Measurements from ENCODE around the gene BTRC.

Gene BTRC

DNA sequence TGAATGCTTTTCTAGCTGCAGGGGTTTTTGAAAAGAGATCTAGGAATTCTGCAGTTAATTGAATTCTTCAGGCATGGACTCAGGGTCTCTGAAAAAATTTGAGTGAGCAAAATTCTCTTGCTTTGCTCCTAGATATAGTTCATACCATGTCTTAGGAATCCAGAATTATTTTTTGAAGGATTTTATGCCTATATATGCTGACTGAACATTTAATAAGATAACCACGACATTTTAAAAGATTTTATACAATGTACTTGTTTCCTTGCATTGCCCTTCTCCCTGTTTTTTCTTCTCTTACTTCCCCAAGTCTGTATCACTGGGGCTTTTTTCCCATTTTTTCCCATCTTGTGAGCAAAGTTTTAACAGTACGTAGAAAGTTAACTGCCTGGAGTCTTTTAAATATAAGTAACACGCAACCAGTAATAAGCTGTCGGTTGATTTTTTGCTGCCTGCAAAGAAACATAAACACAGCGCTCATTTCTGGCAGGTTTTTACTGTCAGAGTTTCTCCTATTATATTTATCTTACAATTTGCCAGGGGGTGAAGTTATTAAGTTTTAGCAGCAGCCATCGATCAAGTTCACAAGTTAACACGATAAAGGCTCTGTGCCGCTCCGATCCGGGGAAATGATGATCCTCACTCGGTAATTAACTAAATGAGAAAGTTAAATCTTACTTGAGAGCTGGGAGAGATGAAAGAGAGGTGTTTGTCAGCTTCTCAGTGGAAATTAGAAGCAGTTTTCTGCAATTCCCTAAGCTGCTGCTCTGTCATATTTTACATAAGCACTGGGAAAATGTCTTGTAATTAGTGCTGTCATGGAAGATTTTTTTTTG lies 153.1 kb downstream of the BTRC start:
- no peak for TF ChIP-seq POLR2A (IDR thresholded peaks at IDR 0.05; ENCODE audit: low read length)
- no peak for TF ChIP-seq GATA1 (IDR thresholded peaks at IDR 0.05; ENCODE audit: low read depth, low read length)
- no peak for DNase-seq

DNA sequence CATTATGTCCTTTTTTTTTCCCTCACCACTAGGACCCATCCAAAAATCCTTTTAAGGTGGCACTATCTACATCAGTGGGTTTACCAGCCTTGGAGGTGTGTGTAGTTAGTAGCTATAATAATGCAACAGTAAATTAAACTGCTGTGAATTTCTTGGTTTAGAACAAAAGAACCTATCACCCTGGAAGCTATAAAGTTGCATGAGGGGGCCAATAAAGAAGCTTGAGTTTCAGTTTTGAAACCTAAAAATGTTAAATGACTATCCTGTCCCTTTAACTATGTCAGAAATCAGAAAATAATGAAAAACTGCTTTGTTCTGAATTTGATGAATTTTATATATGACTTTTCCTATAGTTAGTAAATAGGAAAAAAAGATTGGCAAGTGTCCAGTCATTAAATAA lies 153.9 kb downstream of the BTRC start:
- no peak for DNase-seq
- TF ChIP-seq POLR2A (IDR thresholded peaks at IDR 0.05; ENCODE audit: low read length) (no peak), GATA1 (IDR thresholded peaks at IDR 0.05; ENCODE audit: low read depth, low read length) (no peak)

DNA sequence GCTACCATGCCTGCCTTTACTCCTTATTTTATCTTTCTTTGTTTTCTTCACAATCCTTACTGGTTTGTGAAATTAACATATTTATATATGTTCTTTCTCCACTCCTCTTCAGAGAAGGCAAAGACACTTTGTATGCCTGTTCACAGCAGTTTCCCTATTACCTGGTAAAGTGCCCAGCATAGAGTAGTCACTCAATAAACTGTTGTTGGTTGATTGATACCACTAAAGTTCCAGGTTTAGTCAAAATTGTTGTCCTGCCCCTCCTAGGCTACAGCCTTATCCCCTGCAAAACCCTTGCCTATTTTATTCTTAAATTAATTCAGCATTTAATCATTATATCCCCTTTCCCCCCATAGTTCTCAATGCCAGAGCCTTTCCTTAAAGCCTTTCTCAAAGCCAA lies 158.0 kb downstream of the BTRC start:
- DNase-seq, result no peak
- no peak for TF ChIP-seq POLR2A (IDR thresholded peaks at IDR 0.05; ENCODE audit: low read length)
- TF ChIP-seq GATA1 (IDR thresholded peaks at IDR 0.05; ENCODE audit: low read depth, low read length), result no peak

DNA sequence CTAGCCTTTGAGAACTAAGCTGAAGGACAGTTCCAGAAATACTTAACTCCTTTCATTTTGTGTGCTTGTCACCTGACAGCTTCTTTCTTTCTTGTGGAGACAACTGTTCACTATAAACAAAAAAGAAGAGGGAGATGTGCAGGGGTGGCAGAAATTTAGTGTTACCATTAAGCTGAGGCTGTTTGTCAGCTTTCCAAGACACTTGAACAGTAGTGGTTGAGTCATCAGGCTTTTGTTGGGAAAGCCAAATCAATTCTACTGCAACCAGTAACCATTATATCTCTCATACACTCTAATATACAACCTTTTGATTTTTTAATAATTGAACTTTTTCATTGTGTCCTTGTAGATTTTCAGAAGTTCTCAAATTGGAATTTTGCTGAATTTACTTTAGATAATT lies 158.8 kb downstream of the BTRC start:
- TF ChIP-seq POLR2A (IDR thresholded peaks at IDR 0.05; ENCODE audit: low read length) (no peak), GATA1 (IDR thresholded peaks at IDR 0.05; ENCODE audit: low read depth, low read length) (no peak)
- DNase-seq, result no peak

DNA sequence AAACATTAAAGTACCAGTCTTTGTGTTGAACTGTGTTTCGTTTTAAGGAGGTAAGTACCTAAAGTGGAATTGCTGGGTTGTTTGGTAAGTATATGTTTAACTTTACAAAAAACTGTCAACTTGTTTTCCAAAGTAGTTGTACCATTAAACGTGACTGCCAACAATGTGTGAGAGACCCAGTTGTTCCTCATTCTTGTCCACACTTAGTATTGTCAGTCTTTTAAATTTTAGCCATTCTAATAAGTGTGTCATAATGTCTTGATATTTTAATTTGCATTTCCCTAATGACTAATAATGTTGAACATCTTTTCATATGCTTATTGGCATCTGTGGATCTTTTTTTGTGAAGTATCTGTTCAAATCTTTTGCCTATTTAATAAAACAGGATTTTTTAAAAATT lies 159.8 kb downstream of the BTRC start:
- TF ChIP-seq GATA1 (IDR thresholded peaks at IDR 0.05; ENCODE audit: low read depth, low read length) (no peak), POLR2A (IDR thresholded peaks at IDR 0.05; ENCODE audit: low read length) (no peak)
- no peak for DNase-seq

DNA sequence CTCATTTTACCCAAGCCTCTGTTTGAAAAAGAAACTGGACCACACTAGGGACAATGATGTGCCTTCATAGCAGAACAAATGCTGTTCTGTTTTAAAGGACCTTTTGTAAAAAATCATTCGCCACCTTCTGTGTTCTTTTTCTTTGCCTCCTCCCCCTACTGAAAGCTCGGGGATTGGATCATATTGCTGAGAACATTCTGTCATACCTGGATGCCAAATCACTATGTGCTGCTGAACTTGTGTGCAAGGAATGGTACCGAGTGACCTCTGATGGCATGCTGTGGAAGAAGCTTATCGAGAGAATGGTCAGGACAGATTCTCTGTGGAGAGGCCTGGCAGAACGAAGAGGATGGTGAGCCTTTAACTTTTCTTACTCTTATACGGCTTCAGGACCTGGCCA lies 171.9 kb downstream of the BTRC start:
- no peak for TF ChIP-seq POLR2A (IDR thresholded peaks at IDR 0.05; ENCODE audit: low read length)
- no peak for TF ChIP-seq GATA1 (IDR thresholded peaks at IDR 0.05; ENCODE audit: low read depth, low read length)

DNA sequence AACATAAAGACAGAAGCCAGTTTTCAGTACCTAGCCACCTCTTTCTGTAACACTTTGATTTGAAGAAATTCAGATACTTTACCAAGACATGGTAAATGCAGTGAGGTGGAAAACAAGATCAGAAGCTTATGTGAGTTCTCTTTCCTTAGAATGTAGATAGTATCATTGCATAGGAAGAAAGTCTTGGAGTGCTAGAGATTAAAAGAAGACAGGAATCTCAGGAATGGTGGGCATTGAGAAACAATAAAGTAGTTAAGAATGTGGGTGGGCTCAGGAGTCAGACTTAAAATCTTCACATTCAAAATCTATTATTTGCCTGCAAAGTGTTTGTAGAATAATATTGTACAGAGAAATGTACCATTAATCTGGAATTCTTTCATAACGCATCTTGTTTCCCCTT lies 175.2 kb downstream of the BTRC start:
- no peak for TF ChIP-seq GATA1 (IDR thresholded peaks at IDR 0.05; ENCODE audit: low read depth, low read length)
- TF ChIP-seq POLR2A (IDR thresholded peaks at IDR 0.05; ENCODE audit: low read length), result no peak
- no peak for DNase-seq

More for the DNA sequence above, 171.9 kb downstream of the BTRC start:
- DNase-seq, result no peak

DNA sequence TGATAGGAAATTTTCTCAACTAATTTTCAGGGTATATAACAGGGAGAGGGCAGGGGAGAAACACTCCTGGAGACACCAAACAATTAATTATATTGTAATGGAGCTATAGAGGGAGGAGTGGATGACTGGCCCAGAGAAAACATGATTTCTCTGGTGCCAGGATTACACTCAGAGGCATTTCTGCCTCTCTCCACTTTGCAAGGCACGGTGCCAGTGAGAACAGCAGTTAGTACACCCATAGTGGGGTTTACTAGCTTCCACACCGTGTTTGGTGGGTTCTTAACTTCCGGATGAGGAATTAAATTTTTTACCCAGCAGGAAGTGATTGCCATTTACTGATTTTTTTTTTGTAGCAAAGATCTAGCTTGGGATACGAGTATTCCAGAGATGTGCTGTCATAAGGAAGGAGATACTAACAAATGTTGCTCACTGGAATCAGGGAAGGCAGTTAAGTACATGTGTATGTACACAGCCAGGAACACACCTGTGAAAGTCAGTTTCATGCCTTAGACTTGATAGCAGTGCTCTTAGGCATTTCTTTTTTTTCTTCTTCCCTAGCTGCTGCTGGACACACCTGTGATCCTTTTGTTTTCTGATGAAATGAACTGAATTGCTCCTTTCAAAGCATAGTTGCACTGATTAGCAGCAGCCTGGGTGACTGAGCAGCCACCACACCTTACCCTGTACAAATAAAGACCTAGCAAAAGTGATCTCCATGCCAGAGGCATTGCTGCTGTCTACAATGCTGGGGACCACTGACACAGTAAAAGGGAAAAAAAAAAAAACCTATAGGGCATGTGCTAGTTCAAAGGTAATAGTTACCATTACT lies 176.0 kb downstream of the BTRC start:
- TF ChIP-seq POLR2A (IDR thresholded peaks at IDR 0.05; ENCODE audit: low read length) (no peak), GATA1 (IDR thresholded peaks at IDR 0.05; ENCODE audit: low read depth, low read length) (no peak)
- no peak for DNase-seq

DNA sequence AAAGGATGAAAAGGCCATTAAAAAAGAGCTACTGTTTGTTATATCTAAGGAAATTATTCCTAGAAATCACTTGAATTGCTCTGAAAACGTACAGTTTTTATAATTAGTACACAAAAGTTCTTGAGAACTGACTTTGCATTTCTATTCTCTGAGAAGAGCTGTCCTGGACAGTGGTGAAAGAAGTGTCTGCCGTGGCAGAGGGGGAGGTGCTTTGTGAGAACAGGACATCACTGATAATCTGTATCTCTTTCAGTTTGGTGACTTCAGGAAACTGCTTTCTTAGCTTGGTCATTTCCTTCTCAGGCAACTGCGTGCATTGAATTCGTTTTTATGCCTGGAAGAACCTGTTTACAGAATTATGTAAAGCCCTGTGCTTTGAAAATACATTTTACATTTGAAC lies 182.0 kb downstream of the BTRC start:
- TF ChIP-seq GATA1 (IDR thresholded peaks at IDR 0.05; ENCODE audit: low read depth, low read length) (no peak), POLR2A (IDR thresholded peaks at IDR 0.05; ENCODE audit: low read length) (peak; percentile 29)

DNA sequence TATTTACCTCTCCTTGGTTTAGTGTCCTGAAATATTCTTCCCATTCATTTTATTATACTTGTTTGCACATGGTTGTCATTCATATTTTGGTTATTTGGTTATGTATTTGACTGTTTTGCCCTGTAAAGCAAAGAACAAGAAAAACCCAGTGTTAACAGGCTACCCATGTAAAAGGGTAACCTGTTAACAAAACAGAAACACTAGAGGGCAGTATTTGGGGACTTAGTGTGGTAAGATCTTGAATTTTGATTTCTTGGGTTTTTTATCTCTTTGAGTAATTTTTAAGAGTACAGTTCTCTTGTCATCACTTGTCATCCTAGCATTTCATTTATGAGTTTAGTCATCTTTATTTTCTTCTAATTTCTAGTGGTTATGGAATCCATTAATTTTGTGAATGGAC lies 182.8 kb downstream of the BTRC start:
- TF ChIP-seq GATA1 (IDR thresholded peaks at IDR 0.05; ENCODE audit: low read depth, low read length), result no peak
- TF ChIP-seq POLR2A (IDR thresholded peaks at IDR 0.05; ENCODE audit: low read length), result no peak
- peak; percentile 73 to 81 for DNase-seq

More for the DNA sequence above, 182.0 kb downstream of the BTRC start:
- peak; percentile 73 to 76 for DNase-seq

DNA sequence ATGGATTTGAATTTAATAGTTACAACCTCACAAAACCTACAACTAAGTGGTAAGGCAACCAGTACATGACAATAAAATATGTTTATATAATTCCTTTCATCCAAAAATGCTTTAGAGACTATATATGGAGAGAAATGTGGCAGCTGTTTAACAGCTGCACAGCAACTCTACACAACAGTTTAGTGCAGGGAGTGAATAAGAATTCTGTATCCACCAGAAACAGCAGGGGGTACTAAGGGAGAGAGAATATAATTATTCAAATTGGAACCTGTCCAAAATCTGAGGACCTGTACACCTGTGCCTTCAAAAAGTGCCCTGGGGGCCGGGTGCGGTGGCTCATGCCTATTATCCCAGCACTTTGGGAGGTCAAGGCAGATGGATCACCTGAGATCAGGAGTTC lies 184.5 kb downstream of the BTRC start:
- no peak for DNase-seq
- TF ChIP-seq GATA1 (IDR thresholded peaks at IDR 0.05; ENCODE audit: low read depth, low read length), result no peak
- TF ChIP-seq POLR2A (IDR thresholded peaks at IDR 0.05; ENCODE audit: low read length), result no peak

DNA sequence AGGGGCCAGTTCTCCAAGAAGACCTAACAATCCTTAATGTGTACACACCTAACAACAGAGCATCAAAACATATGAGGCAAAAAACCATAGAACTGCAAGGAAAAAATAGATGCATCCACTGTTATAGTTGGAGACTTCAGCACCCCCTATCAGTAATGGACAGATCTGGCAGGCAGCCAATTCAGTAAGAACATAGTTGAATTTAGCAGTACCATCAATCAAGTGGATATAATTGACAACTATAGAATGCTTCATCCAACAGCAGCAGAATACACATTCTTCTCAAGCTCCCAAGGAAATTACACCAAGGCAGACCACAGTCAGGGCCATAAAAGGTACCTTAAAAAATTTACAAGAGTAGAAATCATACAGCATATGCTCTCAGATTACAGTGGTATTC lies 191.9 kb downstream of the BTRC start:
- no peak for TF ChIP-seq GATA1 (IDR thresholded peaks at IDR 0.05; ENCODE audit: low read depth, low read length)
- TF ChIP-seq POLR2A (IDR thresholded peaks at IDR 0.05; ENCODE audit: low read length), result no peak
- peak; percentile 84 for DNase-seq

DNA sequence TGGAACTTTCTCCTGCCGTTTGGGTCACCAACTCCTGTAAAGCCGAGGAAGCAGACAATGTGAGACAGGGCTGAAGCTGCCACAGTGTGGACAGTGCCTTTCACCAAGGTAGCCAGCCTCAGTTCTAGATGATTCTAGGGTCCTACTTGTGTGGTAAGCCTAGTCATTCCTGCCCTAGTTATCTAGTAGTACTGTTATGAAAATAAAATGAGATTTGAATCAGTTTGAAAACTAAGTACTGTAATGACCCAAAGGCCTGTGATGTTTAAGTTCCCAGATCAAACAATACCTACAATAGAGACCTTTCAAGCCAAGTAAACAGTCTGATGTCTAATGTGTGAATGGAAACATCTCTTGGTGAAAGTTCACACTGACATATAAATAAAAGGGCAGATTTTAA lies 197.0 kb downstream of the BTRC start:
- TF ChIP-seq GATA1 (IDR thresholded peaks at IDR 0.05; ENCODE audit: low read depth, low read length), result no peak
- TF ChIP-seq POLR2A (IDR thresholded peaks at IDR 0.05; ENCODE audit: low read length), result no peak
- no peak for DNase-seq

DNA sequence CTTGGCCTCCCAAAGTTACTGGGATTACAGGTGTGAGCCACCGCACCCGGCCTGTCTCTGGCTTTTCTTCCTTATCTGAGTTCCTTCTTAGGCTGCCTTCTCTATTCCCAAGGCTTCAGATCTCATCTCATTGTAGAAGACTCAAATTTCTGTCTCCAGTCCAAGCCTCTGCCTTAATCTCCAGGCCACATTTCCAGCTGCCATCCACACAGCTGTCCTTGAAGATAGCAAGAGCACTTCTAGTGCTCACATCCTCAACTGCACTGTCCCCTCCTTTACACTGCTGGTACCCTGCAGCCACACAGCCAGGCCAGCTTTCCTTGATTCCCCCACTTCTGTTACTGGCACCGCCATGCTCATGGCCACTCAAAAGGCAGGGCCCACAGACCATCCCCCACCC lies 198.5 kb downstream of the BTRC start:
- DNase-seq, result peak; percentile 48 to 81
- TF ChIP-seq GATA1 (IDR thresholded peaks at IDR 0.05; ENCODE audit: low read depth, low read length), result no peak
- no peak for TF ChIP-seq POLR2A (IDR thresholded peaks at IDR 0.05; ENCODE audit: low read length)
